Cardiac fibroblast (primary cell): ENCODE results near the gene RBM47.

Experiments
- DNase-seq, 2 donors: peaks; one replicate each; pipeline versions ENCODE4 v3.0.0 to v3.0.0-alpha.2; 2010; ENCODE audit warnings: low read depth in 2 of 2
- H3K4me3 ChIP-seq, 2 donors: replicated peaks in 1 of 2; 1 replicate in 1 of 2; 2 replicates in 1 of 2; pipeline ENCODE4 v1.5.1; 2011; ENCODE audit warnings: low read depth in 2 of 2, low read length in 2 of 2, mild to moderate bottlenecking in 2 of 2, moderate library complexity in 1 of 2
- TF ChIP-seq, protein P1 (sequence below): IDR thresholded peaks from one replicate; pipeline ENCODE4 v1.5.1; 2011; ENCODE audit warnings: low read depth, mild to moderate bottlenecking, low read length, inconsistent platforms

RBM47 gene

DNA sequence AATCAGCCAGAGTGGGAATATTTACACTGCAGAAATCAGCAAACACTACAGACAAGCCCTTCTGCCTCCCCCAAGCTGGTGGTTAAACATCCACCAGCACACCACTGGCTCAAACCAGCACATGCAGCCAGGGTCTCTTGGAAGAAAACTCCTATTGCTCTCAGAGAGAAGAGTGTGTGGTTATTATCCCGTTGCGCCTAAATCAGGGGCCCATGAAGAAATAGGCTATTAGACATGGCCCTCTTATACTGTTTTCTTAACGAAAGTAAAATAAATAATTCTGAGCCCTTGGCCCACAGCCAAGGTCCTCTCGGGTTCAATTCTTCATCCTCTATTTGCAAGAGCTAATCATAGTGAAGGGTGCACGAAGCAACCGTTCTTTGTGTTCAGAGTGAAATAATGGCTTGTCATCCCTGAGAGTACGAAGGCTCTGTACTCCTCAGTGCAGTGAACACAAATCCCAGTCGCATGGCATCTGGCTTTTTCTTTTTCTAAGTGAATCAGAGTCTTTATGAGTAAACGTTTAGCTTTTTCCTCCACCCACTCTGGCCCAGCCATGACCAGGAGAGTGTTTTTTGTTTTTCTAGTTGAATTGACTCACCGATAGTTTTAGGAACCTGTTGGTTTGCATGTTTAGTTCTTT, 33.4 kb upstream of the RBM47 start:
- peak; percentile 31 to 86 for DNase-seq
- peak overlapping the region in 1 of 2 donors; percentile 14 for H3K4me3 ChIP-seq
- TF ChIP-seq, protein P1, sequence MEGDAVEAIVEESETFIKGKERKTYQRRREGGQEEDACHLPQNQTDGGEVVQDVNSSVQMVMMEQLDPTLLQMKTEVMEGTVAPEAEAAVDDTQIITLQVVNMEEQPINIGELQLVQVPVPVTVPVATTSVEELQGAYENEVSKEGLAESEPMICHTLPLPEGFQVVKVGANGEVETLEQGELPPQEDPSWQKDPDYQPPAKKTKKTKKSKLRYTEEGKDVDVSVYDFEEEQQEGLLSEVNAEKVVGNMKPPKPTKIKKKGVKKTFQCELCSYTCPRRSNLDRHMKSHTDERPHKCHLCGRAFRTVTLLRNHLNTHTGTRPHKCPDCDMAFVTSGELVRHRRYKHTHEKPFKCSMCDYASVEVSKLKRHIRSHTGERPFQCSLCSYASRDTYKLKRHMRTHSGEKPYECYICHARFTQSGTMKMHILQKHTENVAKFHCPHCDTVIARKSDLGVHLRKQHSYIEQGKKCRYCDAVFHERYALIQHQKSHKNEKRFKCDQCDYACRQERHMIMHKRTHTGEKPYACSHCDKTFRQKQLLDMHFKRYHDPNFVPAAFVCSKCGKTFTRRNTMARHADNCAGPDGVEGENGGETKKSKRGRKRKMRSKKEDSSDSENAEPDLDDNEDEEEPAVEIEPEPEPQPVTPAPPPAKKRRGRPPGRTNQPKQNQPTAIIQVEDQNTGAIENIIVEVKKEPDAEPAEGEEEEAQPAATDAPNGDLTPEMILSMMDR, result no peak

DNA sequence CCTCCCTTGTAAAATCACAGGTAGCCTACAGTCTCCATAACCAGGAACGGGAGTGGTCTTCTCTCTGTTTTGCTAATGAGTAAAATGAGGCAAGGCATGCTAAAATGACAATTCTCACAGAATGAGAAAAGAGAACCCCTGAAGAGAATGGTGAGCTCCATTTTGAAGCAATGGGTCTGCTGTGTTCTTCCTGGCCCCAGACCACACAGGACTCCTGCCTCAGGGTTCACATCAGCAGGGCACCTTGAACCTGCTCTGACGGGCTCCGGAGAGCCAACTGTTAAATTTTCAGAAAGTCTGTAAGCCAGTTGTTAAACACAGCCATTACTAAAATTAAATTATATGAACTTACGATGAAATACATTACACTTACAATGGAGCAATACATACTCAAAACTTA, 32.1 kb upstream of the RBM47 start:
- no peak for DNase-seq
- no peak overlapping the region for H3K4me3 ChIP-seq
- TF ChIP-seq, protein P1, result no peak

DNA sequence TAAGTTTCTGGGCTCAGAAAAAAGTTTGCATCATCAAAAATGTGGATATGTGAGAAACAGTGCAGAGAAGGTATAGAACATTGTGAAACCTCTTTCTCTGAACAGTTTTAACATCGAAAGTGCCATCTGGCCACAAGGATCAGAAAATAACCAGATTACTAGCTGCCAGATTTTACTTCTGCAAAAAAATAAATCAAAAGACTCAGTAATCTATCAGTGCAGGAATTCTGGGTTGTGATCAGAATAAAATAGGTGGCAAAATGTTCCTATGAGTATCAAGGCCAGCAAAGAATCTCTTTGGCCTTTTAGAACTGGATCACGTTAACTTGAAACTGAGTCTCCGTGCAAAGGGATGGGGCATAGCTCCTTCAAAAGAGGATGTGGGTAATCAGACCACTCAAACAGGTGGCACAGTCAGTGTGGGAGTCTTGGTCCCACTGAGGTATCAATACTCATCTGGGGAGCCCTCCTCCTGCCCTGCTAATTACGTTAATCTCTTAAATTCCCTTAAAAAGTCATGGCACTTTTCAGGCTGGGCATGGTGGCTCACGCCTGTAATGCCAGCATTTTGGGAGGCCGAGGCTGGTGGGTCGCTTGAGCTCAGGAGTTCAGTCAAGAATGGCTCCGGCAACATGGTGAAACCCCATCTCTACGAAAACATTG, 26.7 kb upstream of the RBM47 start:
- H3K4me3 ChIP-seq, result no peak overlapping the region
- DNase-seq, result no peak
- TF ChIP-seq, protein P1, result no peak

DNA sequence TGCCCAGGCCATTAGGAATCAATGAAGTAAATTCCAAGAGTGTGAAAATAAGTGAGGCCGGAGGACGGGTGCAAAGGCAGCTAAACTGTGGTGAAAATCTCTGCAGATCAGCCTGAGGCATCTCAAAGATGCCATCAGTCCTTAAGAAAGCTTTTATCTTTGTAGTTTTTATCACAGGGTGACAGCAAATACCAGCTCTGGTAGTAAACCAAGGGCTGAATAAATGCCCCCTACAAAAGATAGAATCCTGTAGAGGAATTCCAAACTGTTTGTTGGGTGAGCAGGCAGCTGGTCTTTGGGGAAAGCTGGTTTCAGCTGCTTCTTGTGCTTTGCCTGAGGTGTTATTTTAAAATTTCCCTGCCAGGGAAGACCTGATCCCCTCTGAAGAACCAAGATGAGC, 21.6 kb upstream of the RBM47 start:
- H3K4me3 ChIP-seq, result no peak overlapping the region
- TF ChIP-seq, protein P1, result no peak
- no peak for DNase-seq

DNA sequence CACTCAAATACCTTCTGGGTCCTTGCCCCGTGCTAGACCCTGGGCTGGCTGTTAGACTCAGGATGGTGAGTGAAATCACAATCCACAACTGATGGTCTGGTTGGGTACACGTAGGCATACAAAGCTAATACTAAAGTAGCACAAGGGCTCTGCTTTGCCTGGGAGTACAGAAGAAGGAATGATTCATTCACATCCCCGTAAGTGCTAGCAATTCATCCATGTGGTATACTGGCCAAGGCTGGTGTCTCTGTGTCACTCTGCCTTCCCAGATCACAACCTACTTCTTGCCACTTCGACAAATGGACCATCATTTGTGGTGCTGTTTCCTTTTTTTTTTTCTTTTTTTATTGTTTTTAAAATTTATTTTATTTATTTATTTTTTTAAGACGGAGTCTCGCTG, 19.7 kb upstream of the RBM47 start:
- peak in 1 of 2 donors; percentile 3 for DNase-seq
- H3K4me3 ChIP-seq, result no peak overlapping the region
- TF ChIP-seq, protein P1, result no peak

DNA sequence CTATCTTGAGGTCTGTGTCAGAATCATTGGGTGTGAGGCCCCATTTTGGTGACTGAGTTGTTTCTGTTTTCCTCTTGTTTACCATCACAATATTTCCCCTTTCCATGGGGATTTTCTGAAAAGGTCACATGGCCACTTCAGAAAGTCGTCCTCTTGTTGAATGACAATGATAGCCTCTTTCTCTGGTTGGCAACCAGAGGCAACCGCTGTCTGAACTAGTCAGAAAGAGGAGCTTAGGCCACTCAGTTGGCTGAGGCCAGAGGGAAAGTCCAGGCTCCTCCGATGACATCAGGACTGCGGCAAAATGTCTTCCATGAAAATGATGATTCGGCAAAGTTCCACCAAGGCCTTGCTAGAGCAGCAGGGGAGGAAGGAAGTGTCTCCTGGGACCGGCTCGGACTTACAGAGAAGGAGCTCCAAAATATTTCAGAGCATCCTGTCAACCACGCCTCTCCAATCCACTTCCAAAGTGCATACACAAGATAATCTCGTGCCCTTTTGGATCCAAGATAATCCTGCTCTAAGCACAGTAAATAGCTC, 19.1 kb upstream of the RBM47 start:
- TF ChIP-seq, protein P1, result no peak
- H3K4me3 ChIP-seq, result no peak overlapping the region
- peak in 1 of 2 donors; percentile 63 for DNase-seq
